ENCODE measurements around the gene PPM1D.

PPM1D gene

DNA sequence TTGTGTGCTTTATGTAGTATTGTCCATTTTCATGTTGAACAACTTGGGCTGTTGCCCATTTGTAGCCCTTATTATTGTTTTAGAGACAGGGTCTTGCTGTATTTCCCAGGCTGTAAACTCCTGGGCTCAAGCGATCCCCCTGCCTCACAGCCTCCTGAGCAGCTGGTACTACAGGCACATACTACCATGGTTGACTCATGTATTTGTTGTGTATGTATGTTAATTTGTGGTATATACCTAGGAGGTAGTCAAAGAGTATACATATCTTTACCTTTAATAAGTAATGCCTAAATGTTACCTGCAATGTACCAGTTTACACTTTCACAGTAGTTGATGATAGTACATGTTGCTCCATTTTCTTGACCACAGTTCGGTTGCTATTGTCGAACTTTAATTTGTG, 18.1 kb downstream of the PPM1D start:
- in situ Hi-C loops (cut with HindIII; ENCODE audit: low sequenced_read_pairs): no loop called here

DNA sequence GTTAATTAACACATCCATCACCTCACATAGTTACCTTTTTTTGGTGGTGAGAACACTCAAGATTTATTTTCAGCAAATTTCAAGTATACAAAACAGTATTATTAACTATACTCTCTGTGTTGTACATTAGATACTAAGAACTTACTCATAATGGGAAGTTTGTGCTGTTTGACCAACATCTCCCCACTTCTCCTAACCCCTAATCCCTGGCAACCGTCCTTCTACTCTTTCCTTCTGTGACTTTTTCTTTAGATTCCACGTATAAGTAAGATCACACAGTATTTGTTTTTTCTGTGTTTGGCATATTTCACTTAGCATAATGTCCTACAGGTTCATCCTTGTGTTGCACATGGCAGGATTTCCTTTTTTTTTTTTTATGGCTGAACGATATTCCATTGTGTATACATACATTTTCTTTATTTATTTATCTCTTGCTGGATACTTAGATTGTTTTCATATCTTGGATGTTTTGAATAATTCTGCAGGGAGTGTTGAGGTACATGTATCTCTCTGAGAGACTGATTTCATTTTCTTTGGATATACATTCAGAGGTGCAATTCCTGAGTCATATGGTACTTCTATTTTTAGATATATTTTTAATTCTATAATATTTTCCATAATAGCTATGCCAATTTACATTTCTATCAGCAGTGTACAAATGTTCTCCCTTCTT, 19.0 kb downstream of the PPM1D start:
- in situ Hi-C loops (cut with HindIII; ENCODE audit: low sequenced_read_pairs): no loop called here

DNA sequence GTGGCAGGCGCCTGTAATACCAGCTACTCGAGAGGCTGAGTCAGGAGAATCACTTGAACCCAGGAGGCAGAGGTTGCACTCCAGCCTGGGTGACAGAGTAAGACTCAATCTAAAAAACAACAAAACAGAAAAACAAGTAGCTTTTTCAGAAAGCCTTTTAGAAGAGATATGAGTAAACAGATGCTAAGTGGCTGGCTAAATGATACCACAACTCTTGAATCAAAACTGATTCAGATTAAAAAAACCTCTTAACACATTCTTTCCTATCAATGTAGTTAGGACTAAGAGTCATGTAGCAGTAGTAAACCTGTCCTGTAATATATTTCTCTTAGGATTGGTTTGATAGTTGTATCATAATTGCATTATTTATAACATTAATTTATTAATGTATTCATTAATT, 23.0 kb downstream of the PPM1D start:
- in situ Hi-C loops (cut with HindIII; ENCODE audit: low sequenced_read_pairs): no loop called here

DNA sequence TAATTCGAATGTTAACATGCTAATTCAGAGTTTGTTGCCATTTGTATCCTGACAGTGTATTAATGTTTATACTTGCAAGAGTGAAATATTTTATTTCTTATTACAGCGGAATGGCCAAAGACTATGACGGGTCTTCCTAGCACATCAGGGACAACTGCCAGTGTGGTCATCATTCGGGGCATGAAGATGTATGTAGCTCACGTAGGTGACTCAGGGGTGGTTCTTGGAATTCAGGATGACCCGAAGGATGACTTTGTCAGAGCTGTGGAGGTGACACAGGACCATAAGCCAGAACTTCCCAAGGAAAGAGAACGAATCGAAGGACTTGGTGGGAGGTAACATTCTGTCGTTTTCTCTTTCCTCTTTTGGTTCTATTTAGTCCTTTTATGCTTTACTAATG, 23.4 kb downstream of the PPM1D start:
- in situ Hi-C loops (cut with HindIII; ENCODE audit: low sequenced_read_pairs): no loop called here

DNA sequence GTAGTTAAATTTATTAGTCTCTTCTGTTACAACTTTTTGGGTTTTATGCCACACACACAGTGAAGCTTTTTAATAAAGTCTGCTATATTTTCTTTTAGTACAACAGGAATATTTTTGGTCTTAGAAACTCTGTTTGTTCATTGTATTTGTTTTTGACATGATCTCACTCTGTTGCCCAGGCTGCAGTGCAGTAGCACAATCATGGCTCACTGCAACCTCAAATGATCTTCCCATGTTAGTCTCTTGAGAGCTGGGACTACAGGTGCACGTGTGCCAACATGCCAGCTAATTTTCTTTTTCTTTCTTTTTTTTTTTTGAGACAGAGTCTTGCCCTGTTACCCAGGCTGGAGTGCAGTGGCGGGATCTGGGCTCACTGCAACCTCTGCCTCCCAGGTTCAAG, 27.1 kb downstream of the PPM1D start:
- in situ Hi-C loops (cut with HindIII; ENCODE audit: low sequenced_read_pairs): no loop called here

DNA sequence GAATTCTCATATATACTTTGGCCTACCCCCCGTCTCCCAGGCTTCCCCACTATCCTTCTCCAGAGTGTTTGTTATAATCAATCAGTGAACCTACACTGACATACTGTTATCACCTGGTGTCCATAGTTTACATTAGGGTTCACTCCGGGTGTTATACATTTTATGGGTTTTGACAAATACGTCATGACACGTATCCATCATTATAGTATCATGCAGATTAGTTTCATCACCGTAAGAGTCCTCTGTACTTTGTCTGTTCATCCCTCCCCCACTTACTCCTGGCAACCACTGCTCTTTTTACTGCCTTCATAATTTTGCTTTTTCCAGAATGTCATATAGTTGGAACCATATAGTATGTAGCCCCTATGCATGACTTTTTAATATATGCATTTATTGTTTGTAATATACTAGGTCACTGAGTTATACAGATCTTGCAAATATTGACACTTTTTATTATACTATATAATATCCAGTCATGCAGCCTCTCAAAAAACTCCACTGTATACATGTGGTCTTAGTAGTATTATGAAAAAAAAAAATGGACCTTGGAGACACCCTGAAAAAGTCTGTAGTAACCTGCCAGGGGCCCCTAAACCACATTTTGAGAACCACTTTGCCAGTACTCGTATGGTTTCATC, 28.4 kb downstream of the PPM1D start:
- in situ Hi-C loops (cut with HindIII; ENCODE audit: low sequenced_read_pairs): no loop called here

DNA sequence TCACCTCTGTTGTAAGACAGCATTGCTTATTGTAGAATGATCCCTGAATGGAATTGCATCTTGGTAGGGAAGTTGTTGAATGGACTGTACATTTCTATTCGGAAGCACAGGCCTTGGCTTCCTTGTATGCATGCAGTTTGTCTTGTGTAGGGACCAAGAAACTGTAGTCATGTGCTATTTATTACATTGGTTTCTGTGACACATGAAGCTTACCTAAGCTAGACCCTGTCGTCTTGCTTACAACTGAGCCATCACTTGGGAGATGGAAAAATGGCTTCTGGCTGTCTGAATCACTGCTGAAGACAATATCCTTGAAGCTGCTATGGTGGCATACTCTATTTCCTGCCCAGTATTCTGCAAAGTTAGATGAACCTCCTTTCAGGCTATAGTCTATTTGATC, 29.1 kb downstream of the PPM1D start:
- in situ Hi-C loops (cut with HindIII; ENCODE audit: low sequenced_read_pairs): no loop called here

DNA sequence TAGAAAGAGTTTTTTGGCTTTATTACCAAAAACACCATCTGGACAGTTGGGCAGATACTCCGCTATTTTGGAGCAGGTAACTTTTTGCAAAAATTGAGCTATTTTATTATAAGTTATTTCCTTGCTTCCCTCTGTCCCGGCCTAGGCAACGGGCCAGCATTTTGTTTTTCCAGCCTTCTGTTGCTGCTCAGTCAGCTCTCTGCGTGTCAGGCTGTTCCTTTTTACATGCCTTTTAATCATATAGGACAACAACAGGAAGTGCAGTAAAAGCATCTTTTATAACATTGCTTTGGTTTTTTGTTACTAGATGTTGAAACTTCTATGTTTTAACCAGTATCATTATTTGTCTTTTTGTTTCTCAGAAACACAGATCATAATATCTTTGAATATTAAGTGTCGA, 30.4 kb downstream of the PPM1D start:
- in situ Hi-C loops (cut with HindIII; ENCODE audit: low sequenced_read_pairs): no loop called here

DNA sequence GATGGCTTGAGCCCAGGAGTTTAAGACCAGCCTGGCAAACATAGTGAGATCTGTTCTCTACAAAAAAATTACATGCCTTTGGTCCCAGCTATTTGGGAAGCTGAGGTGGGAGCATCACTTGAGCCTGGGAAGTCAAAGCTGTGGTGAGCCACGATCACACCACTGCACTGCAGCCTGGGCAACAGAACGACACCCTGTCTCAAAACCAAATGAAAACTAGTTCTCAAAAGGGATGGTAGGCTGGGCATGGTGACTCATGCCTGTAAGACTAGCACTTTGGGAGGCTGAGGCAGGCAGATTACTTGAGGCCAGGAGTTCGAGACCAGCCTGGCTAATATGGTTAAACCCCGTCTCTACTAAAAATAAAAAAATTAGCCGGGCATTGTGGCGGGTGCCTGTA, 31.1 kb downstream of the PPM1D start:
- in situ Hi-C loops (cut with HindIII; ENCODE audit: low sequenced_read_pairs): no loop called here

DNA sequence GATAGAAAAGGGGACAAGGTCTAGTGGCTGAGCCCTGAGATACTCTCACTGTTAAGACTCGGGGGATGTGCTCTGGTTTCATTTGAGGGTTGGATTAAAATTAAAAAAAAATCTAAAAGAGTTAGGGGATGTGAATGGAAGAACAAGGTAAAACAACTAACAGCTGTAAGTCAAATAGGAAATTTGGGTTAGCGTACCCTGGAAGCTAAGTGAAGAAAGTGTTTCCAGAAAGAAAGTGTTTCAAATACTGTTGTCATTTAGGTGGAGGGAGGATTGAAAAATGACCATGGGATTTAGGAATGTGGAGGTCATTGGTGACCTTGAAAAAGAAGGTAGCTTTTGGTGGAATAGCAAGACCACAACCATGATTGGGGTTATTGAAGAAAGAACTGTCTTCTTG, 37.7 kb downstream of the PPM1D start:
- in situ Hi-C loops (cut with HindIII; ENCODE audit: low sequenced_read_pairs): no loop called here

DNA sequence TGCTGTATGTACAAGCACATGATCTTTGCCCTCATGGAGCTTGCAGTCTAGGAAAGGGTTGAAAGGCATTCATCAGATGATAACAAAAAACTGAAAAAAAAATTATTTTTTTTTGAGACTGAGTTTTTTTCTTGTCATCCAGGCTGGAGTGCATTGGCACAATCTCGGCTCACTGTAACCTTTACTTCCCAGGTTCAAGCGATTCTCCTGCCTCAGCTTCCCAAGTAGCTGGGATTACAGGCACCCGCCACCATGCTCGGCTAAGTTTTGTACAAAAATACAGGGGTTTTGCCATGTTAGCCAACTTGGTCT, 39.0 kb downstream of the PPM1D start:
- in situ Hi-C loops (cut with HindIII; ENCODE audit: low sequenced_read_pairs): no loop called here

DNA sequence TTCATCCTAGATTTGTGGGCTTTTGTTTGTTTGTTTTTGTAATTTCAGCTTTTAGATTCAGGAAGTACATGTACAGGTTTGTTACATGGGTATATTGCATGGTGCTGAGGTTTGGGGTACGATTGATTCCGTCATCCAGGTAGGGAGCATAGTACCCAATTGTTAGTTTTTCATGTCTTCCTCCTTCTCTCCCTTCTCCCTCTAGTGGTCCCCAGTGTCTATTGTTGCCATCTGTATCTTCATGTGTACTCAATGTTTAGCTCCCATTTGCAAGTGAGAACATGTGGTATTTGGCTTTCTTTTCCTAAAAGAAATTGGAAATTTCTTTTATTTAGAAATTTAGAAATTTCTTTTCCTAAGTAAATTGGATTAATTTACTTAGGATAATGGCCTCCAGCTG, 40.5 kb downstream of the PPM1D start:
- in situ Hi-C loops (cut with HindIII; ENCODE audit: low sequenced_read_pairs): no loop called here

DNA sequence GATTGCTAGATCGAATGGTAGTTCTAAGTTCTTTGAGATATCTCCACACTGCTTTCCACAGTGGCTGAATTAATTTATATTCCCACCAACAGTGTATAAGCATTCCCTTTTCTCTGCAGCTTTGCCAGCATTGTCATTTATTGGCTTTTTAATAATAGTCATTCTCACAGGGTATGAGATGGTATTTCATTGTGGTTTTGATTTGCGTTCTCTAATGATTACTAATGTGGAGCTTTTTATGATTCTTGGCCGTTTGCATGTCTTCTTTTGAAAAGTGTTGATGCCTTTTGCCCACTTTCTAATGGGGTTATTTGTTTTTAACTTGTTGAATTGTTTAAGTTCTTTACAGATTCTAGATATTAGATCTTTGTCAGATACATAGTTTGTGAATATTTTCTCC, 41.1 kb downstream of the PPM1D start:
- in situ Hi-C loops (cut with HindIII; ENCODE audit: low sequenced_read_pairs): no loop called here

DNA sequence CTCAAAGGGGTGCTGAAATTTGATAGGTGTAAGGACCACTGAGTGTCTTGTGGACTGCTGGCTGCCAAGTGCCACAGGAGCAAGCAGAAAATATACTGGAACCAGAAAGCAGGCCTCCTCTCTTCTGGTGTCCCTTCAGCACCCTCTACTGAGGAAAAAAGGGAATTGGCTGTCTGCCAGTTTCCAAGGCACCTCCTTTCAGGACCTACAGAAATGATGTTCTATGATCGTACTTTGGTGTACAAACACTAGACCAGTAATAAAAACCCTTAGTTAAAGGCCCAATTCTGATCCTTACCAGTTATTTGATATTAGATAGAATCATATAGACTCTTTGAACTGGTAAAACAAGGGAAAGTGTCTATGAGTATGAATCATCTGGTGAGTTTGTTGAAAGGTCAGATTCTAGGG, 41.8 kb downstream of the PPM1D start:
- in situ Hi-C loops (cut with HindIII; ENCODE audit: low sequenced_read_pairs): no loop called here

DNA sequence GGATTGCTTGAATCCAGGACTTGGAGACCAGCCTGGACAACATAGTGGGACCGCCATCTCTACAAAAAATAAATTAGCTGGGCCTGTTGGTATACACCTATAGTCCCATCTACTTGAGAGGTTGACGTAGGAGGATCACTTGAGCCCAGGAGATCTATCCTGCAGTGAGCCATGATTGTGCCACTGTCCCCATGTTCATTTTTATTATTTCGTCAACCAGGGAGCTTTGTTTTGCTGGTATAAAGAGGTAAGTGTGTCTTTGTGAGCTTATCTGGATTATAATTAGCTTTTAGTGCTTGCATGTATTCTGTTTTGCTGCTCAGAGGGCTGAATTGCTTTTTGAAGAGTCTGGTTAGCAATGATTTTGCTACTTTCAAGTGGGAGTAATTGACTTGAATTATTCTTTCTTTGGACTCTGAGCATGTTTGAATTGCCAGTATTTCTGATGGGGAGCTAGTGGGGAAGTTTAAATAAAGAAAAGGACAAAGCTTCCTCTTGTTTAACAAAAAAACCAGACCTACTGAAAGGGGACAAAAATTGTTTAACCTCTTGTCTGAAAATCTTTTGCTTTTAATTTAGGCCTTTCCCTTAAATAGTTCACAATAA, 46.0 kb downstream of the PPM1D start:
- in situ Hi-C loops (cut with HindIII; ENCODE audit: low sequenced_read_pairs): no loop called here

DNA sequence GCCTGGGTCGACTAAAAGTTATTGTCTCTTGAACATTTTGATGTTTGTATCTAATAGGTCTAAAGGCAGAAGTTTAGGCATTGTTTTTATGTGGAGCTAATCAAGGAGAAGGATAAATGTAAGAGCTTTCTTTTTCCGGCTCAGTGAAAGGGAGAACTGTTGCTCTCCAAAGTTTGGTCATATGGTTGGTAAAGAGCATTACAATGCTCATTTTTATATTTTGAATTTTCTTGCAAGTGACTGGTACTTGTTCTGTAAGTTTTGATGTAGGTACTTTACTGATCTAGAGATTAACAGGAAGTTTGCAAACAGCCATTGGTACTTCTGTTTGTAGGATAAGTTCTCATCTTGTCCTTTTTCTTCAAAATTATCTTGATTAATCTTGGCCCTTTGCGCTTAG, 46.7 kb downstream of the PPM1D start:
- in situ Hi-C loops (cut with HindIII; ENCODE audit: low sequenced_read_pairs): no loop called here

DNA sequence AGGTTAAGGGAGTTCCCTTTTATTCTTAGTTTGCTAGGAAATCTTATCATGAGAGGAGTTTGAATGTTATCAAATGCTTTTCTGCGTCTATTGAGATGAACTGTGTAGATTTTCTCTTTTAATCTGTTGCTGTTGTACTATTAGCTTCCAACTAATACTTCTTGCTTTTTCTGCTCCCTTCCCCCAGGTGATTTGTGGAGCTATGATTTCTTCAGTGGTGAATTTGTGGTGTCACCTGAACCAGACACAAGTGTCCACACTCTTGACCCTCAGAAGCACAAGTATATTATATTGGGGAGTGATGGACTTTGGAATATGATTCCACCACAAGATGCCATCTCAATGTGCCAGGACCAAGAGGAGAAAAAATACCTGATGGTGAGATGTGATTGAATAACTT, 47.7 kb downstream of the PPM1D start:
- in situ Hi-C loops (cut with HindIII; ENCODE audit: low sequenced_read_pairs): no loop called here

DNA sequence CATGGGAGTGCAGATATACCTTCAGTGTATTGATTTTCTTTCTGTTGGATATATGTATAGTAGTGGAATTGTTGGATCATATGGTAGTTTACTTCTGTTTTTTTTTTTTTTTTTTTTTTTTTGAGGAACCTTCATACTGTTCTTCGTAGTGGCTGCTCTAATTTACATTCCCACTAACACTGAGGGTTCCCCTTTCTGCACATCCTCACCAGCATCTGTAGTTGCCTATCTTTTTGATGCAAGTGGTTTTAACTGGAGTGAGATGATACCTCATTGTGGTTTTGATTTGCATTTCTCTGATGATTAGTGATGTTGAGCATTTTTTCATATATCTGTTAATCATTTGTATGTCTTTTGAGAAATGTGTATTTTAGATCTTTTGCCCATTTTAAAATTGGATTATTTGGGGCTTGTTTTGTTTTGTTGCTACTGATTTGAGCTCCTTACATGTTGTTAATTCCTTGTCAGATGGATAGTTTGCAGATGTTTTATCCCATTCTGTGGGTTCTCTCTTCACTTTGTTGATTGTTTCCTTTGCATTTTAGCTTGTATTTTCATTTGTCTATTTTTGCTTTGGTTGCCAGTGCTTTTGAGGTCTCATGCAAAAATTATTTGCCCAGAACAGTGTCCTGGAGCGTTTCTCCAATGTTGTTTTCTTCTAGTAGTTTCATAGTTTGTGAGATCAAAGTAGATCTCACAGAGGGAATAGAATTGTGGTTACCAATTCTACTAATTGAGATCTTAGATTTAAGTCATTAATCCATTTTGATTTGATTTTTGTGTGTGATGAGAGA, 52.7 kb downstream of the PPM1D start:
- in situ Hi-C loops (cut with HindIII; ENCODE audit: low sequenced_read_pairs): no loop called here

DNA sequence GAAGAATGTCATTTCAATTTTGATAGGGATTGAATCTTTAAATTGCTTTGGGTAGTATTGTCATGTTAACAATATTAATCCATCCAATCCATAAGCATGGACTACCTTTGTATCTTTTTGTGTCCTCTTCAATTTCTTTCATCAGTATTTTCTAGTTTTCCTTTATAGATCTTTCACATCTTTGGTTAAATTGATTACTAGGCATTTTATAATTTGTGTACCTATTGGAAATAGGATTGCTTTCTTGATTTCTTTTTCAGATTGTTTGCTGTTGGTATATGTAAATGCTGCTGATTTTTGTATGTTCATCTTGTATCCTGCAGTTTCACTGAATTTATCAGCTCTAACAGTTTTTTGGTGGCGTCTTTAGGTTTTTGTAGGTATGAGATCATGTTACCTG, 53.6 kb downstream of the PPM1D start:
- in situ Hi-C loops (cut with HindIII; ENCODE audit: low sequenced_read_pairs): no loop called here

DNA sequence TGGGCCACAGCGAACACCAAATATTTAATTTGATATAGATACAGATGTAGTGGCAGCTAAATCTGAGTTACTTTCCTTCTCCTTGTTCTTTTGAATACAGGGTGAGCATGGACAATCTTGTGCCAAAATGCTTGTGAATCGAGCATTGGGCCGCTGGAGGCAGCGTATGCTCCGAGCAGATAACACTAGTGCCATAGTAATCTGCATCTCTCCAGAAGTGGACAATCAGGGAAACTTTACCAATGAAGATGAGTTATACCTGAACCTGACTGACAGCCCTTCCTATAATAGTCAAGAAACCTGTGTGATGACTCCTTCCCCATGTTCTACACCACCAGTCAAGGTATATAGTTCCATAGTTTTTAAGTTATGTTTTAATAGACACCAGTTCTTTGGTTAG, 56.5 kb downstream of the PPM1D start:
- in situ Hi-C loops (cut with HindIII; ENCODE audit: low sequenced_read_pairs): no loop called here

DNA sequence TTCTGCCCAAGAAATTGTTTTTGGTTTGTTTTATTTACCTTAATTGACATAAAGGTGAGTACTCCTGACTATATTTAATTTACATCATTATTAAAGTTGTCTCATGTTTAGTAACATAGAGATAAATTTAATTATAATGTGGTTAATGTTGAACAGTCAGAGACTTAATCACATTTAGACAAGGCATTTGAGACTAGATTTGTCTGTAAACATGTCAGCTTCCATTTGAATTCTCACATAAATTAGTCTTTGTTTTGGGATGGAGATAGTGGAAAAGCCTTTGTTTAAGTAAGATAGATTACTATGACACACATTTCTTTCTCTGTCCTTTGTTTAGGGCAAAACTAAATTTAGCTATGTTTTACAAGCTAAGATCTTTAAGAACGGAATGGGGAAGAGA, 59.2 kb downstream of the PPM1D start:
- in situ Hi-C loops (cut with HindIII; ENCODE audit: low sequenced_read_pairs): no loop called here

DNA sequence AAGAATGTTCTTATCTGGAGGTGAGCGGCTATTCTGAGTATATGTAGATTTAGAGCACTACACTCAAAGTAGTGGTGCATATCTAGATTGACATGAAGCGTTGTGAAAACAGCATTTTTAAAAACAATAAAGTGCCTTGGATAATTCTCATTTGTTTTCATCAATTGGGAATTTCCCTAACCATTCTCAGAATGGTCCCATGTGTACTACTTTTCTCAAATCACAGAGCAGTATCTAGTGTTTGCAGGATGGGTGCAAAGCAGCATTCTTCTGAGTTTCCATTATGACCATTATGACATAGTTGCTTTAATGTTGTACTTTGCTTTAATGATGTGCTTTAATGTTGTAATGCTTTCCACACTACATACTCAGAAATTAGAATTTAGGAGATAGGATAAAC, 61.5 kb downstream of the PPM1D start:
- in situ Hi-C loops (cut with HindIII; ENCODE audit: low sequenced_read_pairs): no loop called here

Data from DLD1 (cell line).